Stimulated activated CD8-positive, alpha-beta memory T cell treated with anti-CD3 and anti-CD28 coated beads, Interleukin-7, amount 100 ng/mL, for 24 hours (primary cell): Measurements from ENCODE around the gene STON1.
"Not testable (repeated sequence)": the region's sequence is repeated elsewhere in the genome, so short reads cannot be mapped to it uniquely, and the experiment has no call there.

ENCODE experiments used
- DNase-seq: peaks from one replicate; pipeline ENCODE4 v3.0.0-alpha.2; 2020; ENCODE audit warnings: low read depth

STON1 gene

GRCh38 chr2:48617618-48618017 is 87.7 kb downstream of the STON1 start, which contains the start of gene GTF2A1L:
GTF2A1L (plus strand) TSS chr2:48617856; CDS start chr2:48617875, 19 bp downstream.
- no peak for DNase-seq

- no peak for DNase-seq
Observed at GRCh38 chr2:48619526-48619925, 89.6 kb downstream of the STON1 start.

DNA sequence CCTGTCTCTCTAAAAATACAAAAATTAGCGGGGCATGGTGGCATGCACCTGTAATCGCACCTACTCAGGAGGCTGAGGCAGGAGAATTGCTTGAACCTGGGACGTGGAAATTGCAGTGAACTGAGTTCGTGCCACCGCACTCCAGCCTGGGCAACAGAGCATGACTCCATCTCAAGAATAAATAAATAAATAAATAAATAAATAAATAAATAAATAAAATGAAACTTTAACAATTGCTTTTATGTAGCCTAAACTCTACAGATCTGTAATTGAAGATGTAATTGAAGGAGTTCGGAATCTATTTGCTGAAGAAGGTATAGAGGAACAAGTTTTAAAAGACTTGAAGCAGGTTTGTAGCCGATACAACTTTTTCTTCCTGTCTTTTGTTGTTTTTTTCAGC is 90.7 kb downstream of the STON1 start:
- no peak for DNase-seq

GRCh38 chr2:48622691-48623090 is 92.7 kb downstream of the STON1 start:
- not testable (repeated sequence) for DNase-seq

DNA sequence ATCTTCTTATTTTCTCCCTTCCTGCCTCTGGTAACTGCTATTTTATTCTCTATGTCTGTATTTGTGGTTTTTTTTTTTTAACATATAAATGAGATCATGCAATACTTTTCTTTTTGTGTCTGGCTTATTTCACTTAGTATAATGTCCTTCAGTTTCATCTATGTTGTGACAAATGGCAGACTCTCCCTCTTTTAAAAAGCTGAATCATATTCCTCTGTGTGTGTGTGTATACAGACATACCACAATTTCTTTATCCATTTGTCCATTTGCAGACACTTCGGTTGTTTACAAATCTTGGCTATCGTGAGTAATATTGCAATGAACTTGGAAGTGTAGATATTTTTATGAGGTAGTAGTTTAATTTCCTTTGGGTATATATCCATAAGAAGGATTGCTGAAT is 94.7 kb downstream of the STON1 start:
- DNase-seq, result no peak

DNA sequence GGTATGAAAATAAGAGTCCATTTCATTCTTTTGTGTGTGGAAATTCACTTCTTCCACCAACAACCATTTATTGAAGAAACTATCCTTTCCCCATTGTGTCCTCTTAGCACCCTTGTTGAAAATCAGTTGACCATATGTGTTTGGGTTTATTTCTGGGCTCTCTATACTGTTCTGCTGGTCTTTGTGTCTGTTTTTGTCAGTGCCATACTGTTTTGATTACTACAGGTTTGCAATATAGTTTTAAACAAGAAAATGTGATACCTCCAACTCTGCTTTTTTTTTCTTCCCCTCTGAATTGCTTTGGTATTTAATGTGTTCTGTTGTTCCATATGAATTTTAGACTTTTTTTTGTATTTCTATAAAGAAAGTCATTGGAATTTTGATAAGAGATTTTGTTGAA is 96.1 kb downstream of the STON1 start:
- DNase-seq, result no peak

- no peak for DNase-seq
Observed at GRCh38 chr2:48633143-48633542, 103.2 kb downstream of the STON1 start.

GRCh38 chr2:48635786-48636185 is 105.8 kb downstream of the STON1 start:
- DNase-seq, result no peak

DNA sequence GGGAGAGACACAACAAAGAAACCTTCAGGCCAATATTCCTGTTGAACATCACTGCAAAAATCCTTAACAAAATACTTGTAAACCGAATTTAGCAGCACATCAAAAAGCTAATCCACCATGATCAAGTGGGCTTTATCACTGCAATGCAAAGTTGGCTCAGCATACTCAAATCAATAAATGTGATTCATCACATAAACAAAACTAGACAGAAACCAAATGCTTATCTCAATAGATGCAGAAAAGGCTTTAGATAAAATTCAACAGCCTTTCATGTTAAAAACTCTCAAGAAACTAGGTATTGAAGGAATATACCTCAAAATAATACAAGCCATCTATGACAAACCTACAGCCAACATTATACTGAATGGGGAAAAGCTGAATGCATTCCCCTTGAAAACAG is 108.3 kb downstream of the STON1 start:
- no peak for DNase-seq
